Measurements from ENCODE around the gene ST3GAL3.

ST3GAL3 gene

DNA sequence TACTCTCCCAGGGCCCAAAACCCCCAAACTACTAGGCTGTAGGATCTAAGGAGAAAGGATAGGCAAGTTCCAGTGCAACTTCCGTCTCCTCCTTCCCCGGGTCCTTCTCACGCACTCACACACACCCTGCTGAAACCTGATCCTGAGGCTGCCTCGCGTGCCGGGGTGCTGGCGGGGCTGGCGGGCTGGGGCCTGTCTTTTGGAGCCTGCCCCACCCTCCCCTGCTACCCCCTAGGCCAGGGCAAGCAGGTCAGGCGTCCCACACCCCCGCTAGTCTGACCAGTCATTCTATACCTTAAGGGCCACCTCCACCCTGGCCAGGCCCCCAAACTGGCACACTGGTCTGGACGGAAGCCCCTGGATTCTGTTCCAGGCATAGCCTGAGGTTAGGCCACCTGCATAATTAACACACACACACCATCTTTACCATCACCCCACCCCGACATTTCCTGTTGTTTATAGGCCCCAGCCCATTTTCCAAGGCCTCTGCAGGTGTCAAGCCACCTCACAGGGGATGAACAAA is 178.0 kb downstream of the ST3GAL3 start:
- TF ChIP-seq CTCF (IDR thresholded peaks at IDR 0.05; ENCODE audit: insufficient read depth, low read length, poor library complexity, severe bottlenecking), result no peak
- no peak for DNase-seq (ENCODE audit: extremely low read depth, insufficient read length)
- no peaks in the 10 kb centered on the region; the same call in none of the 2 replicates for H3K36me3 ChIP-seq (ENCODE audit: control insufficient read depth, insufficient read depth, low read length)
- H3K27me3 ChIP-seq (replicated peaks; ENCODE audit: control insufficient read depth, insufficient read depth, low read length), result no peaks in the 10 kb centered on the region
- H3K4me3 ChIP-seq (replicated peaks; ENCODE audit: low read depth, low read length), result no peak overlapping the region

- DNase-seq (ENCODE audit: extremely low read depth, insufficient read length), result no peak
- H3K4me3 ChIP-seq (replicated peaks; ENCODE audit: low read depth, low read length), result no peak overlapping the region
- no peaks in the 10 kb centered on the region for H3K27me3 ChIP-seq (replicated peaks; ENCODE audit: control insufficient read depth, insufficient read depth, low read length)
- no peak for TF ChIP-seq CTCF (IDR thresholded peaks at IDR 0.05; ENCODE audit: insufficient read depth, low read length, poor library complexity, severe bottlenecking)
- no peaks in the 10 kb centered on the region; the same call in 1 of the 2 replicates for H3K36me3 ChIP-seq (ENCODE audit: control insufficient read depth, insufficient read depth, low read length)
These were observed 180.4 kb downstream of the ST3GAL3 start for GRCh38 chr1:43887748-43888147.

DNA sequence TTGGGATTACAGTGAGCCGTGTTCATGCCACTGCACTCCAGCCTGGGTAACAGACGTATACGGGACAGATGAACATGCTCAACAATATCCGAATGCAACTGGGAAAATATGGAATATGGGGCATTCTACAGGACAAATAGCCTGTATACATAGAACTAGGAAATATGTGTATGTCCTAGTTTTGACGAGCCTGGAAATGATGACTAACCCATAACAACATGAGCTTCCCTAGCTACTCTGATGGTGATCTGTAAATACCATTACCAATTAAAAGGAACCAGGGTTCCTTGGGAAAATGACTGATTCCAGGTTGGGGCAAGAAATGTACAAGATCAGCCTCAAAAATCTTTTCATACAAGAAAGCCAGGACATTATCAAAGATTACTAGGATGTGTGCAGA is 183.5 kb downstream of the ST3GAL3 start:
- TF ChIP-seq CTCF (IDR thresholded peaks at IDR 0.05; ENCODE audit: insufficient read depth, low read length, poor library complexity, severe bottlenecking), result no peak
- Histone ChIP-seq H3K27me3 (replicated peaks; ENCODE audit: control insufficient read depth, insufficient read depth, low read length) (no peaks in the 10 kb centered on the region), H3K4me3 (replicated peaks; ENCODE audit: low read depth, low read length) (no peak overlapping the region)

DNA sequence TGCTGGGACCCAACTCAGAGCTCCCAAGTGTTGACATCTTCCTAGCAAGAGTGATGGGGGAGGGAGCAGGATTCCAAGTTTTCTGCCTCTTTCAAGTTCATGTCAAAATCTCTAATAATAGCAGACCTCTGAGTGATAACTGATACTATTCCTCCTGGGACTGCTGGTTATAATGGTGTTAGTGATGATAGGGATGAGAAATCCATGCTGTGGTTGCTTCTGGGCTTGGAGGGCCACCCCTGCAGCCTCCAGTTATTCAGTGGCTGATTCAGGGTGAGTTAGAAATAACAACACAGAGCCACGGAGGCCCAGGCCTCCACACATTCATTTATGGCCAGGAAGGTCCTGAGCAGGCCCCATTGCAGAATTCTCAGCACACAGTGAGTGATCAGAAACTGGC is 185.7 kb downstream of the ST3GAL3 start:
- Histone ChIP-seq H3K4me3 (replicated peaks; ENCODE audit: low read depth, low read length) (no peak overlapping the region), H3K27me3 (replicated peaks; ENCODE audit: control insufficient read depth, insufficient read depth, low read length) (no peaks in the 10 kb centered on the region), H3K36me3 (ENCODE audit: control insufficient read depth, insufficient read depth, low read length) (peaks cover 6% of the 10 kb centered on the region)
- no peak for DNase-seq (ENCODE audit: extremely low read depth, insufficient read length)
- no peak for TF ChIP-seq CTCF (IDR thresholded peaks at IDR 0.05; ENCODE audit: insufficient read depth, low read length, poor library complexity, severe bottlenecking)

More for the DNA sequence above, 183.5 kb downstream of the ST3GAL3 start:
- DNase-seq (ENCODE audit: extremely low read depth, insufficient read length), result no peak
- H3K36me3 ChIP-seq (ENCODE audit: control insufficient read depth, insufficient read depth, low read length), result peaks cover 4% of the 10 kb centered on the region

- no peaks in the 10 kb centered on the region for H3K27me3 ChIP-seq (replicated peaks; ENCODE audit: control insufficient read depth, insufficient read depth, low read length)
- TF ChIP-seq CTCF (IDR thresholded peaks at IDR 0.05; ENCODE audit: insufficient read depth, low read length, poor library complexity, severe bottlenecking), result no peak
These were observed 191.6 kb downstream of the ST3GAL3 start for GRCh38 chr1:43898981-43899380.

DNA sequence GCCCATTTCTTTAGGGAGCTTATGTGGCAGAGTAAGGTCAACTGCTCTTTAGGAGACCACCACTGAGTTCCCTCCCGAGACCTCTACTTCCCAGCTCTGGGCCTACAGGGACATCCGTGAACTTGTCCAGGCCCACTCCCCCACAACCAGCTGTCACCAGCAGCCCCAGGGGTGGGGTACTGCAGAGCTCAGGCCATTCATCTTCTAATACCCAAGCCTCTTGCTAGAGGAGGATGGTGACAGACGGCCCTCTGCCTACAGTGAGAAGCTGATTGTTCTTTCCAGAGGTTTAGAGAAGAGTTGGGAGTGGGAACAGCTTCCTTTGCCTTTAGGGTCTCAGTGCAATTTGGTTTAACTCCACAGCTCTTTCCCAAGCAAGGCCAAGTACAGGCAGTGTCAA is 193.1 kb downstream of the ST3GAL3 start:
- H3K27me3 ChIP-seq (replicated peaks; ENCODE audit: control insufficient read depth, insufficient read depth, low read length), result no peaks in the 10 kb centered on the region
- H3K36me3 ChIP-seq (ENCODE audit: control insufficient read depth, insufficient read depth, low read length), result peaks cover 10% of the 10 kb centered on the region
- no peak for DNase-seq (ENCODE audit: extremely low read depth, insufficient read length)
- no peak overlapping the region for H3K4me3 ChIP-seq (replicated peaks; ENCODE audit: low read depth, low read length)
- no peak for TF ChIP-seq CTCF (IDR thresholded peaks at IDR 0.05; ENCODE audit: insufficient read depth, low read length, poor library complexity, severe bottlenecking)

More at GRCh38 chr1:43898981-43899380, 191.6 kb downstream of the ST3GAL3 start:
- no peak overlapping the region for H3K4me3 ChIP-seq (replicated peaks; ENCODE audit: low read depth, low read length)
- H3K36me3 ChIP-seq (ENCODE audit: control insufficient read depth, insufficient read depth, low read length), result peaks cover 14% of the 10 kb centered on the region
- no peak for DNase-seq (ENCODE audit: extremely low read depth, insufficient read length)

Measured in GM06990 (cell line).